Activated T-cell treated with anti-CD3 and anti-CD28 coated beads, Interleukin-2, amount 50 U/mL, for 72 hours (primary cell): ENCODE data around the gene MIGA1. TPM values are rescaled to one million over a fixed set of nuclear protein-coding genes. Genes with fewer than 3 reads are reported as not detected.
"Not testable (repeated sequence)": the region's sequence is repeated elsewhere in the genome, so short reads cannot be mapped to it uniquely, and the experiment has no call there.

Experiments
- ATAC-seq, 2 donors: fragments of 150-1000 bp; cut with Tn5 transposase; replicated peaks in 1 of 2; 2 replicates each; pipeline ENCODE4 v1.10.0; 2021; ENCODE audit warnings: moderate library complexity in 2 of 2, mild to moderate bottlenecking in 1 of 2
- DNase-seq, 2 donors: peaks; one replicate each; pipeline ENCODE4 v3.0.0; 2021 to 2022; ENCODE audit warnings: mixed read lengths in 1 of 2
- H3K27ac Mint-ChIP-seq: one replicate; pipeline ENCODE4 v1.8.0; 2022; ENCODE audit warnings: mild to moderate bottlenecking, moderate library complexity, mixed read lengths
- H3K27me3 Mint-ChIP-seq: one replicate; pipeline ENCODE4 v1.8.0; 2022; ENCODE audit warnings: low read depth, mixed read lengths
- H3K36me3 Mint-ChIP-seq, 2 donors: one replicate each; pipeline ENCODE4 v1.8.0; 2022; ENCODE audit warnings: mixed read lengths in 2 of 2, mild to moderate bottlenecking in 1 of 2; ENCODE audit not compliant: insufficient read depth in 2 of 2
- H3K4me1 Mint-ChIP-seq: one replicate; pipeline ENCODE4 v1.8.0; 2022; ENCODE audit warnings: low read depth, mixed read lengths
- H3K4me3 Mint-ChIP-seq, 2 donors: one replicate each; pipeline ENCODE4 v1.8.0; 2022; ENCODE audit warnings: mild to moderate bottlenecking in 2 of 2, mixed read lengths in 2 of 2, moderate library complexity in 2 of 2
- H3K9me3 Mint-ChIP-seq, 2 donors: one replicate each; pipeline ENCODE4 v1.8.0; 2022; ENCODE audit warnings: mixed read lengths in 2 of 2
- total RNA-seq, 2 donors: library from RNA; stranded (reverse); gene quantifications; one replicate each; pipeline ENCODE4 v1.2.3, GENCODE V29; 2022

MIGA1 gene, protein sequence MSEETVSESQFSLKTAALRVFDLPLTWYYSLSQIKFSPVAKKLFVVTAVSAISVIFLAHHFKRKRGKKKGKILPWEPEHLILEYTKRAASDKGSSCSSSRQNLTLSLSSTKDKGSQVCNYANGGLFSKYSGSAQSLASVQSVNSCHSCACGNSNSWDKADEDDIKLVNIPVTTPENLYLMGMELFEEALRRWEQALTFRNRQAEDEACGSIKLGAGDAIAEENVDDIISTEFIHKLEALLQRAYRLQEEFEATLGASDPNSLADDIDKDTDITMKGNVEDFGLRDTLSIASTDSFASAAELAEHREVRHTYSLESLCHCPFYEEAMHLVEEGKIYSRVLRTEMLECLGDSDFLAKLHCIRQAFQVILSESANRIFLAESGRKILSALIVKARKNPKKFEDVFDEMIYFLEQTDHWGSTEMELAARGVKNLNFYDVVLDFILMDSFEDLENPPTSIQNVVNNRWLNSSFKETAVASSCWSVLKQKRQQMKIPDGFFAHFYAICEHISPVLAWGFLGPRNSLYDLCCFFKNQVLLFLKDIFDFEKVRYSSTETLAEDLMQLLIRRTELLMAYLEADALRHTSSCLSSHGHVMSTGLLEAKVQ
- total RNA-seq = 10 to 100 TPM; 11.9 to 12.4 TPM

DNA sequence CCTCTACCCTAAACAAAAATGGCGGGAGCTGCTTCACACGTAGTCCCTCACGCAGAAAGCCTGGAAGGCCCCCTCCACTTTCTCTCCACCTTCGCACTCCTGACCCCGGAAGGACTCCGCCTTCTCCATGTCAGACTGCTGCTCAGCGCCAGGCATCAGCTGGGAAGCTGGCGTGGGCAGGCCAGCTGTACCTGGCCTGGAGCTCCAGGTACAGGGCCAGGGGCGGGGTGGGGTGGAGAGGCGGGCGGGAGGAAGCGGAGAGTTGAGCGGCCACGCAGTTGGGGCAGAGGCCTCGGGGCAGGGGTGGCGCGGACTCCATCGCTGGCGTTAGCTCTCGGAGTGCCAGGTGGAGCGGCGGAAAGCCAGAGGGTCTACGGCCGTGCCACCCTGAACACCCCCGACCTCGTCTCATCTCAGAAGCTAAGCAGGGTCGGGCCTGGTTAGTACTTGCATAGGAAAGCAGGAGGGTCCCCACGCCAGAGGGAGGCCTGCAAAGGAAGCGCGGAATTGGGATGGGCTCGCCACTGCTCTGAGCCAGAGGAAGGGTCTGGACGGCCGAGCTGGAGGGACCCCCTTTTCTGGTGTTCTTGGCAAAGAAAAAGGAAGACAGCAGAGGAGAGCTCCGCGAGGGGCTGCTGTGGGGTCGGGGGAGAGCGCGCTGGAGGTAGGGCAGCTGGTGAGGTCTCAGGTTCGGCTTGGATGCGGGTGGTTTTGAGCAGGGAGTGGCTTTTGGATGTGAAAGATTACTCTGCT is at the start of gene MIGA1:
Gene MIGA1, plus strand, starts transcription at position 121 of the 753 bp plus-strand sequence. CDS start 3,604 bp downstream, outside the sequence.
- Mint-ChIP-seq H3K9me3 (peaks cover 0 to 2% of the 10 kb centered on the region in 2 donors), H3K27ac (peak within 1 kb of the TSS; percentile 91), H3K4me3 (peak within 1 kb of the TSS; percentile 91 to 97), H3K4me1 (peaks cover 42% of the 10 kb centered on the region), H3K36me3 (peaks cover 7 to 13% of the 10 kb centered on the region in 2 donors), H3K27me3 (no peaks in the 10 kb centered on the region)
- DNase-seq (peak; percentile 87 to 90), ATAC-seq (peak; percentile 97 to 98)

DNA sequence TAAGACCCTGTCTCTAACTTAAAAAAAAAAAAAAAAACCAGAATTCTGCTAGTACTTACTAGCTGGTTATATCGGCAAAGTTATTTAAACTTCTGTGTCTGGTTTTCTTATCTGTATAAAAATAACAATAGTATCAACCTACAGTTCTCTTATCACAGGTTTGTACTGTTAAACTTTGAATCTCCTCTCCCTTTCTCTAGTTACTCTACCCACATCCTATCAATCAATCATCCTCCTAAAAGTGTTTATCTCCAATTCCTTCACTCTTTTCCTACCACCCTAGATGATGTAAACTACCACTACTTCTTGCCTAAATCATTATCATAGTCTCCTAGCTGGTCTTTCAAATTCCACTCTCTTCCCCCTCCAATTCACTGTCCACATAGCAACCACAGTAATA is 47.4 kb upstream of the MIGA1 start:
- Mint-ChIP-seq H3K36me3 (peaks cover 2 to 10% of the 10 kb centered on the region in 2 donors), H3K27me3 (no peaks in the 10 kb centered on the region), H3K27ac (peak overlapping the region; percentile 4), H3K4me1 (no peaks in the 10 kb centered on the region), H3K9me3 (no peaks in the 10 kb centered on the region), H3K4me3 (no peak overlapping the region)
- ATAC-seq (no peak), DNase-seq (no peak)

DNA sequence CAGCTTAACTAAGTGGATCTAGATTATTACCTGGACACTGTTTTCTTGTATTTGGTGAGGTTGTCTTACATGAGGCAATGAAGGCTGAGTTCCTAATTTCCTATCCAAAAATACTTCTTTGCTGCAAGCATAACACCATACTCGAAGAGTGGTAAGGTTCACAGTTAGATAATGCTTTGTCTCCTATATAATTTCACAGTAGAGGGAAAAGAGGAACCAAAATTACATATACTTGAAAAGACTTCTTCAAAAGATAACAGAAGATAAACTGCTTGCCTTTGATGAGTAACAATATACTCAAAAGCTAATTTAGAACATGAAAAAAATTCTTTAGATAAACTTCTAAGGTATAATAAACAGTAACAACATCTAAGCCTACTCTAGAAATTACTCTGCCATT is 40.2 kb upstream of the MIGA1 start:
- H3K9me3 Mint-ChIP-seq = no peaks in the 10 kb centered on the region
- no peak overlapping the region for H3K4me3 Mint-ChIP-seq
- H3K36me3 Mint-ChIP-seq = peaks cover 0 to 6% of the 10 kb centered on the region in 2 donors
- no peak for DNase-seq
- H3K27ac Mint-ChIP-seq = no peak overlapping the region
- H3K27me3 Mint-ChIP-seq = no peaks in the 10 kb centered on the region
- H3K4me1 Mint-ChIP-seq = no peaks in the 10 kb centered on the region
- no peak for ATAC-seq

DNA sequence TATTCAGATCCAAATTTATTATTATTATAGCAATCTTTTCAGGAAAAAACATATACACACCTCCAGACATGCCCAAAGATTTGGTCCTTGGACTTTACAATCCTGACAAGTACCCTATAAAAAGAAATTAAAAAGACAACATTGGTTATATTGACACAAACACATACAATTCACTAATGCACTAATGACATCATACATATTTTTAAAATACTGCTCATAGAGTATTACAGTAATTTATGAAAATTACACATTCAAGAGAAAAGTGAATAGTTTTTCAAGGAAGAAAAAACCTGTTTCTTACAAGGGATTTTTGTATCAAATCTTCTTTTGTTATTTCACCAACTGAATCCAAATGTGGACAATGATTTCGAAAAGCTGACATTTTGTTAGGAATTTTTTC is 38.1 kb upstream of the MIGA1 start:
- Mint-ChIP-seq H3K4me1 (peaks cover 6% of the 10 kb centered on the region), H3K27me3 (no peaks in the 10 kb centered on the region), H3K36me3 (peaks cover 0 to 8% of the 10 kb centered on the region in 2 donors), H3K9me3 (no peaks in the 10 kb centered on the region), H3K4me3 (no peak overlapping the region), H3K27ac (no peak overlapping the region)
- no peak for ATAC-seq
- no peak for DNase-seq

DNA sequence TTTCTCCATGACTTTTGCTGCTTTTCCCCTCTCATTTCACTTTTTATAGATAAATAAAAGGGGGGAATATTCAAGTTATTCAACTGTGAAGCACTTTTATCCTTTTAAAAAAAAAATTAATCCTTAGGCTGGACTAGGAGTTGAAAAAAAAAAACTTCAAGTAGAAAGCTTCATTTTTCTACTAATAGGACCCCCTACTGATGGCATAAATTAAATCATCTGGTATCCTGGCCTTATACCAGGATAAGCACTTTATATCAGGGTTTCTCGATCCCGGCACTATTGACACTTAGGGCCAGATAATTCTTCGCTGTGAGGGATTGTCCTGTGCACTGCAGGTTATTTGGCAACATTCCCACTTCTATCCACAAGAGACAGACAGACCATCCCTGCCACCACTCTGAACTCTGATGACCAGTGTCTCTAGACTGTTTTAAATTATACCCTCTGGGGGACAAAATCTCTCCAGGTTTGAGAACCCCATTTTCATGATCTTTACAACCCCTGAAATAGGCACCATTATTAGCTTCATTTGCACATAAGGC is 37.4 kb upstream of the MIGA1 start:
- Mint-ChIP-seq H3K4me1 (peaks cover 6% of the 10 kb centered on the region), H3K27me3 (no peaks in the 10 kb centered on the region), H3K4me3 (no peak overlapping the region), H3K27ac (no peak overlapping the region), H3K9me3 (no peaks in the 10 kb centered on the region), H3K36me3 (peaks cover 0 to 8% of the 10 kb centered on the region in 2 donors)
- ATAC-seq = no peak
- no peak for DNase-seq

DNA sequence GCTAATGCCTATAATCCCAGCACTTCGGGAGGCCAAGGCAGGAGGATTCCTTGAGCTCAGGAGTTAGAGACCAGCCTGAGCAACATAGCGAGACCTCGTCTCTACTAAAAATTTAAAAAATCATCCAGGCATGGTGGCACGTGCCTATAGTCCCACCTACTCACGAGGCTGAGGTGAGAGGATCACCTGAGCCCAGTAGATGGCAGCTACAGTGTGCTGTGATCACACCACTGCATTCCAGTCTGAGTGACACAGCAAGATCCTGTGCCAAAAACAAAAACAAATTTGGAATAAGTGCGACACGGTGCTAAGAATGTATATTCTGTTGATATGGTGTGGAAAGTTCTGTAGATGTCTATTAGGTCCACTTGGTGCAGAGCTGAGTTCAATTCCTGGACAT is 34.9 kb upstream of the MIGA1 start:
- H3K27ac Mint-ChIP-seq = peak overlapping the region; percentile 46
- H3K27me3 Mint-ChIP-seq = no peaks in the 10 kb centered on the region
- peaks cover 0 to 7% of the 10 kb centered on the region in 2 donors for H3K36me3 Mint-ChIP-seq
- no peaks in the 10 kb centered on the region for H3K9me3 Mint-ChIP-seq
- no peak overlapping the region for H3K4me3 Mint-ChIP-seq
- DNase-seq (no peak), ATAC-seq (no peak)
- peaks cover 15% of the 10 kb centered on the region for H3K4me1 Mint-ChIP-seq

DNA sequence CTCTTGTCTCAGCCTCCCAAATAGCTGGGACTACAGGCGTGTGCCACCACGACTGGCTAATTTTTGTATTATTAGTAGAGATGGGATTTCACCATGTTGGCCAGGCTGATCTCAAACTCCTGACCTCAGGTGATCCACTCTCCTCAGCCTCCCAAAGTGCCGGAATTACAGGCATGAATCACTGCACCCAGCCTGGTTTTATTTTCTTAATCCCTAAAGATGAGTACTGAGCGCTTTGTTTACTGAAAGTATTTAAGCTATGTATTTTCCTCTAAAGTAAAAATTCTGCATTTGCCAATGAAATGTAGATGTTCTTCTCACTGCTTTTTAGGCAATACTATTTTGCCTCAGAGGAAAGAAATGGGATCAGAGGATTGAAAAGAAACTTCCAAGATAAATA is 30.0 kb upstream of the MIGA1 start:
- not testable (repeated sequence) for H3K27me3 Mint-ChIP-seq, DNase-seq, H3K36me3 Mint-ChIP-seq, H3K9me3 Mint-ChIP-seq, H3K4me3 Mint-ChIP-seq, ATAC-seq, H3K27ac Mint-ChIP-seq
- H3K4me1 Mint-ChIP-seq = peaks cover 29% of the 10 kb centered on the region

DNA sequence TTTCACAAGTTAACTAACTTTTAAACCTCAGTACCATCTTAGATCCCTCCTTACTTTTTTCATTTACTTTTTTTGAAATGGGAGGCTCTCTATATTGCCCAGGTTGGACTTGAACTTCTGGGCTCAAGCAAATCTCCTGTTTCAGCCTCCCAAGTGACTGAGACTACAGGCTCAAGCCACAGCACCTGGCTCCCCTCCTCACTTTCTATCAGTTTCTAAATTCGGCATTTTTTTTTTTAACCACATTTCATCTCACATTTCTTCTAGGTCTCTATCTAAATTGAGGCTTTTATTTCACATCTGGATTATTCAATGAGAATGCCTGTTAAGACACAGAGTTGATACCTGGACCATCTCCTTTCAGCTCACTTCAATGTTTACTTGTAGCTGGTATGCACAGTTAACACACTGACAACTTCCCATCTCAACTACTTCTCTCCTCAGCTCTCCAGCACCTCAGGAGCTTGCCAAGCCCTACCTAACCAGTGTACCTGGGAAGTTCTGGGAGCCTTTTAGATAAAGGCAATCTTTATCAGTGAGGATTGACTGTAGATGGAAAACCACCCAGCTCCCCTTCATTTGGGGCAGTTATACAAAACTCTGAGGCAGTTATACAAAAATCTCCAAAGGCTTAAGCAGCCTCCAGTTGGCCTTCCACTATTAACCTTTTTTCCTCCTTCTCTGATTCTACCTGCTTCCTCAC is 23.2 kb upstream of the MIGA1 start:
- H3K36me3 Mint-ChIP-seq = peaks cover 0 to 6% of the 10 kb centered on the region in 2 donors
- no peaks in the 10 kb centered on the region for H3K9me3 Mint-ChIP-seq
- no peaks in the 10 kb centered on the region for H3K27me3 Mint-ChIP-seq
- ATAC-seq (no peak), DNase-seq (no peak)
- peak overlapping the region; percentile 87 for H3K27ac Mint-ChIP-seq
- H3K4me1 Mint-ChIP-seq = peaks cover 40% of the 10 kb centered on the region
- H3K4me3 Mint-ChIP-seq = peak overlapping the region; percentile 30 to 71

DNA sequence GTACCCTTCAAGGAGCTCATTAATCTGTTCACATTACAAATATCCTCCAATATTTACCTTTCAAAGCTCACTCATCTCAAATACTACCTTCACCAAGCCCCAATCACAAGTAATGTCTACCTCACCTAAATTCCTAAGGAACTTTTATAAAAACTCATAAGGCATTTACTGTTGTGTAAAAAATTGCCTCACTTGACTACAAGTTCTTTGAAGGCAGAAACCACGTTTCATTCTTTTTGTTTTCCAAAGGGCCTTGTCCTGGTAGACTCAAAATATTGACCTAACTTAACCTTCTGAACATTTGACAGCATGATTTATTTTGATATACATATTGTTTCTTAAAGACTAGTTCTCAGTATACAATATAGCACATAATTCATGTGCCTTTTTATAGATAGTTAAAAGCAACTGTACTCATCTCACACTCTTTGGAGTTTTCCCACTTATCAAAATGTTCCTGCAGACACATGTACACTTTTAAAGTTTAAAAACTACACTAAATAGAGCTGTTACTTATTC is 22.3 kb upstream of the MIGA1 start:
- H3K27ac Mint-ChIP-seq = peak overlapping the region; percentile 6
- H3K4me3 Mint-ChIP-seq = peak overlapping the region; percentile 27 to 95

DNA sequence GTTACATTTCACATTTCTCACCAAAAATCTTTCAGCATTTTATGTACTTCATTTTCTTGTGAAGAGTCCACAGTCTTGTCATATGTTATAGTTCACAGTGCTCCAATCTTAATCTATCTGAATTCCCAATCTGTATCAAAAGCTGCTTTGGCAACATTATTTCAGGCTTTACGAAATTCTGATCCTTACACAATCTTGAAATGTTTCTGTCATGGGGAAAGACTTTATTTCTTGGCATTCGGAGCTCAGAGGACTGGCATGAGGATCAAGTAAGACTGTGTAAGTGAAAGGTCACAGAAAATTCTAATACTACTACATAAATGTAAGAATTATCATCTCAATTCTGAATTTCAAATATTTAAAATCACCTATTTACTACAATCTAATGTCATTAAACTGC is 21.8 kb upstream of the MIGA1 start:
- DNase-seq (no peak), ATAC-seq (no peak)
- Mint-ChIP-seq H3K4me1 (peaks cover 40% of the 10 kb centered on the region), H3K9me3 (no peaks in the 10 kb centered on the region), H3K27ac (peak overlapping the region; percentile 4), H3K4me3 (peak overlapping the region; percentile 27 to 95), H3K27me3 (no peaks in the 10 kb centered on the region), H3K36me3 (peaks cover 0 to 4% of the 10 kb centered on the region in 2 donors)

More for the DNA sequence above, 22.3 kb upstream of the MIGA1 start:
- H3K36me3 Mint-ChIP-seq = peaks cover 0 to 6% of the 10 kb centered on the region in 2 donors
- no peaks in the 10 kb centered on the region for H3K27me3 Mint-ChIP-seq
- DNase-seq (no peak), ATAC-seq (no peak)
- H3K9me3 Mint-ChIP-seq = no peaks in the 10 kb centered on the region
- H3K4me1 Mint-ChIP-seq = peaks cover 40% of the 10 kb centered on the region

DNA sequence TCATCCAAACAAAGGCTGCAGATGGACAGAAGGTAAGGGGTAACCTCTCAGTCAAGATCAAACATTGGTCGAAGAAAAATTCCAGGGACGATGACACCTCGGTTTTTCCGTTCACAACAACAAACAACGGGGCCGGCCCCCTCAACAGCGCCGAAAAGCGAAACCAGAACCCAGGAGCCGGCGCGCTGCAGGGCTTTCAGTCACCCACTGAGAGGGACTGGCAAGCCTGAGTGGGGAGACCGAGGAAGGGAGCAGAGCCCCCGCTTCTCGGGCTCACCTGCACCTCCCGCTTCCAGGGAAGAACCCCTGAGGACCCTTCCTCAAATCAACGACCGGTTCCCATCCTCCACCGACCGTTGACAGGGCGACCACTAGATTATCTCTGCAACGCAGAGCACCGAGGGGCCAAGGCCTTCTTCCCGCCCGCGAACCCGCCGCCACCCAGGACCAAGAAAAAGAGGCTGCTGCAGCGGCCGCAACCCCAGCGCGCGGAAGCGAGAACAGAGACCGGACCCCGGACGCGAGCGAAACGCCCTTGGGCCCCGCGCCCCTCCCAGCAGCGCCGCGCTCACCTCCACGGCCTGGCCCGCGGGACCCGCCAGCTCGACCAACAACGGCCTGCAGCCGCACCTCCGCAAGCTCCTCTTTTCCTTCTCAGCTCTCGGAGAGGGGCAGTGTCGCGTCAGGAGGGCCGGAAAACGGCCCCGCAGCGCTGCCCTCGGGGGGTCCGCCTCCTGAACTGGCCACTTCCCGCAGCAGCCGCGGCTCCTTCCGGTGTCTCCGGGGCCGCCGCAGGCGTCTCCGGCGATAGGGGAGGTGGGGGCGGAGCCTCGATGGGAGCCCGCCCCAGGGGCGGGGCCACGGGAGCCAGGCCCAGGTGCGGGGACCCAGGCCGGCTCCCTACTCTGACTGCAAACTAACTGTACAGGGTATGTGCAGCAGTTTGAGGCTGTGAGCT is 20.1 kb upstream of the MIGA1 start, which contains the start of gene USP33:
Gene USP33, minus strand, starts transcription at position 782 of the 958 bp plus-strand sequence. CDS start 18,155 bp downstream, outside the sequence.
- no peaks in the 10 kb centered on the region for H3K27me3 Mint-ChIP-seq
- ATAC-seq (peak; percentile 96 to 98), DNase-seq (peak; percentile 94 to 98)
- peaks cover 35% of the 10 kb centered on the region for H3K4me1 Mint-ChIP-seq
- H3K4me3 Mint-ChIP-seq = peak within 1 kb of the TSS; percentile 90 to 95
- peak within 1 kb of the TSS; percentile 89 for H3K27ac Mint-ChIP-seq
- no peaks in the 10 kb centered on the region for H3K9me3 Mint-ChIP-seq
- H3K36me3 Mint-ChIP-seq = peaks cover 0 to 4% of the 10 kb centered on the region in 2 donors
